ENCODE measurements around the gene LPP. TPM values are rescaled to one million over a fixed set of nuclear protein-coding genes. Genes with fewer than 3 reads are reported as not detected.
"Not testable (repeated sequence)": the region's sequence is repeated elsewhere in the genome, so short reads cannot be mapped to it uniquely, and the experiment has no call there.

The LPP gene
- total RNA-seq, 1 experiment from 2014 or later: 264 TPM

DNA sequence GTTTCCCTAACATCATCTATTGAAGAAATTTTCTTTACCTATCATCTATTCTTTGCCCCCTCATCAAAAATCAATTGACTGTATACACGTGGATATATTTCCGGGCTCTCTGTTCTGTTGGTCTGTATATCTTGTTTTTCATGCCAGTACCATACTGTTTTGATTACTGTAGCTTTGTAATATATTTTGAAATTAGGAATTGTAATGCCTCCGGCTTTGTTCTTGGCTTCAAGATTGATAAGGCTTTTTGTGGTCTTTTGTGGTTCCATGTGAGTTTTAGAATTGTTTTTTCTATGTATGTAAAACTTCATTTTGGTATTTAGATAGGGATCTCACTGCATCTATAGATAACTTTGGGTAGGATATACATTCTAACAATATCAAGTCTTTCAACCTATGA, 454.4 kb downstream of the LPP start:
- peaks cover 11% of the 10 kb centered on the region for H3K9me3 Mint-ChIP-seq (ENCODE audit: low read depth, unreplicated experiment)
- CTCF ChIA-PET: no interaction called here
- H3K27ac Mint-ChIP-seq (ENCODE audit: unreplicated experiment): no peak overlapping the region
- H3K4me3 Mint-ChIP-seq (ENCODE audit: low read depth, unreplicated experiment): no peak overlapping the region
- no peak for DNase-seq
- no peaks in the 10 kb centered on the region for H3K4me1 Mint-ChIP-seq (ENCODE audit: low read depth, unreplicated experiment)
- H3K27me3 Mint-ChIP-seq (ENCODE audit: unreplicated experiment): no peaks in the 10 kb centered on the region
- H3K36me3 Mint-ChIP-seq (ENCODE audit: insufficient read depth, unreplicated experiment): no peaks in the 10 kb centered on the region
- TF ChIP-seq CTCF (IDR thresholded peaks at IDR 0.05; ENCODE audit: unreplicated experiment): no peak
- intact Hi-C loops (cut with micrococcal nuclease; ENCODE audit: unreplicated experiment): no loop called here
- no TSS peak for BruUV-seq (replicated peaks)

GRCh38 chr3:188613721-188614120, 459.8 kb downstream of the LPP start:
- CTCF ChIA-PET; H3K4me3 Mint-ChIP-seq (ENCODE audit: low read depth, unreplicated experiment); intact Hi-C loops (cut with micrococcal nuclease; ENCODE audit: unreplicated experiment); H3K9me3 Mint-ChIP-seq (ENCODE audit: low read depth, unreplicated experiment); DNase-seq; BruUV-seq (replicated peaks); H3K27me3 Mint-ChIP-seq (ENCODE audit: unreplicated experiment); H3K27ac Mint-ChIP-seq (ENCODE audit: unreplicated experiment); H3K4me1 Mint-ChIP-seq (ENCODE audit: low read depth, unreplicated experiment); H3K36me3 Mint-ChIP-seq (ENCODE audit: insufficient read depth, unreplicated experiment): not testable (repeated sequence)

DNA sequence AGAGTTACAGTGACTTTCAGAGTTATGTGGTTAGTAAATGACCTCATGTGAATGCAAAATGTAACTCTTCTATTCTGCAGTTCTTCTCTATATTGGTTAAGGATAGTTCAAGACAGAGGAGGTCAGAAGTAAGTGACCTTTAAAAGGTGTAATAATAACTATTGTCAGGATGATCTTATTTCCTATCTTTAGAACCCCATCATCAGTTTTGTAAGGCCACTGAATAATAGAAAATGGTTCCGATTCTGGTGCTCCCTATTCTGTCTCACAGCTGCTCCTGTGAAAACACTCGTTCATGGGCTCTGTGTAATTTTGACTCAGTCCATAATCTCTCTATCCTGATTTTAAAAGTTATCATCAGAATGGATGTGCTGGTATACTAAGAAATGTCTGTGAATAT, 463.3 kb downstream of the LPP start:
- no TSS peak for BruUV-seq (replicated peaks)

GRCh38 chr3:188617988-188618701, 464.2 kb downstream of the LPP start:
- intact Hi-C loops (cut with micrococcal nuclease; ENCODE audit: unreplicated experiment): no loop called here
- no peak overlapping the region for H3K4me3 Mint-ChIP-seq (ENCODE audit: low read depth, unreplicated experiment)
- H3K4me1 Mint-ChIP-seq (ENCODE audit: low read depth, unreplicated experiment): no peaks in the 10 kb centered on the region
- no peak for DNase-seq
- peaks cover 2% of the 10 kb centered on the region for H3K9me3 Mint-ChIP-seq (ENCODE audit: low read depth, unreplicated experiment)
- CTCF ChIA-PET: no interaction called here
- BruUV-seq (replicated peaks): no TSS peak
- no peak overlapping the region for H3K27ac Mint-ChIP-seq (ENCODE audit: unreplicated experiment)
- no peak for TF ChIP-seq CTCF (IDR thresholded peaks at IDR 0.05; ENCODE audit: unreplicated experiment)
- H3K27me3 Mint-ChIP-seq (ENCODE audit: unreplicated experiment): no peaks in the 10 kb centered on the region
- no peaks in the 10 kb centered on the region for H3K36me3 Mint-ChIP-seq (ENCODE audit: insufficient read depth, unreplicated experiment)

More for the DNA sequence above, 463.3 kb downstream of the LPP start:
- Mint-ChIP-seq H3K4me3 (ENCODE audit: low read depth, unreplicated experiment) (no peak overlapping the region), H3K4me1 (ENCODE audit: low read depth, unreplicated experiment) (no peaks in the 10 kb centered on the region), H3K36me3 (ENCODE audit: insufficient read depth, unreplicated experiment) (no peaks in the 10 kb centered on the region), H3K27me3 (ENCODE audit: unreplicated experiment) (no peaks in the 10 kb centered on the region), H3K27ac (ENCODE audit: unreplicated experiment) (no peak overlapping the region), H3K9me3 (ENCODE audit: low read depth, unreplicated experiment) (peaks cover 2% of the 10 kb centered on the region)
- CTCF ChIA-PET: no interaction called here
- DNase-seq: no peak
- no peak for TF ChIP-seq CTCF (IDR thresholded peaks at IDR 0.05; ENCODE audit: unreplicated experiment)
- intact Hi-C loops (cut with micrococcal nuclease; ENCODE audit: unreplicated experiment): no loop called here

DNA sequence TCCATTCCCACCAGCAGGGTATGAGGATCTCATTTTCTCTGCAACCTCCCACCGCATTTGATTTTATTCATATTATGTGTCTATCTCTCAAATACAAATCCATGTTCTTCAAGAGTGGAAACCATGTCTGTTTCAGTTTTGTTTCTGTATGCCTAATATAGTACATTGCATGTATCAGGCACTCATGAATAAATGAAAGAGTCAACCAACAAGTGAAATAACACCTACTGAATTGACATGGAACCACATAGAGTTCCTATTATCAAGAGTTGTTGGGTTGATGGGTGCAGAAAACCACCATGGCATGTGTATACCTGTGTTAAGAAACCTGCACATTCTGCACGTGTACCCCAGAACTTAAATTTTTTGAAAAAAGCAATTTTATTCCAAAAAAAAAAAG, 466.8 kb downstream of the LPP start:
- Mint-ChIP-seq H3K9me3 (ENCODE audit: low read depth, unreplicated experiment) (no peaks in the 10 kb centered on the region), H3K27ac (ENCODE audit: unreplicated experiment) (no peak overlapping the region), H3K4me3 (ENCODE audit: low read depth, unreplicated experiment) (no peak overlapping the region), H3K4me1 (ENCODE audit: low read depth, unreplicated experiment) (peaks cover 9% of the 10 kb centered on the region), H3K36me3 (ENCODE audit: insufficient read depth, unreplicated experiment) (no peaks in the 10 kb centered on the region), H3K27me3 (ENCODE audit: unreplicated experiment) (no peaks in the 10 kb centered on the region)
- intact Hi-C loops (cut with micrococcal nuclease; ENCODE audit: unreplicated experiment): no loop called here
- CTCF ChIA-PET: interaction anchor here (1.0 kb wide), 1 partner anchor 129 kb away, joined by 6 read pairs; no protein-coding TSS in a partner anchor
- no peak for TF ChIP-seq CTCF (IDR thresholded peaks at IDR 0.05; ENCODE audit: unreplicated experiment)
- DNase-seq: no peak
- BruUV-seq (replicated peaks): no TSS peak
